Psoas muscle (tissue), 8 donors: ENCODE results near the gene FLNC. TPM values are rescaled to one million over a fixed set of nuclear protein-coding genes. Genes with fewer than 3 reads are reported as not detected.

Source experiments
- ATAC-seq, 4 donors: fragments of 200-7000 bp; cut with Tn5 transposase; one replicate each; pipeline ENCODE4 v1.9.1; 2020; ENCODE audit warnings: moderate library complexity in 3 of 4, mild to moderate bottlenecking in 2 of 4
- DNase-seq, 2 donors: peaks; one replicate each; pipeline ENCODE4 v3.0.0-alpha.2; 2020
- H3K27ac ChIP-seq: fragments of 200-600 bp; one replicate; pipeline ENCODE4 v1.8.0; 2022
- H3K27me3 ChIP-seq, 3 donors: fragments of 200-600 bp in 1 of 3; one replicate each; pipeline versions ENCODE4 v1.6.1 to v1.8.0; 2013 to 2022; ENCODE audit warnings: low read length in 2 of 3, mild to moderate bottlenecking in 2 of 3, moderate library complexity in 1 of 3; ENCODE audit not compliant: insufficient read depth in 3 of 3
- H3K36me3 ChIP-seq, 2 donors: fragments of 200-600 bp in 1 of 2; one replicate each; pipeline versions ENCODE4 v1.6.1 to v1.8.0; 2013 to 2022; ENCODE audit warnings: low read depth in 1 of 2, mild to moderate bottlenecking in 1 of 2, moderate library complexity in 1 of 2; ENCODE audit not compliant: insufficient read depth in 1 of 2
- H3K4me1 ChIP-seq: fragments of 200-600 bp; one replicate; pipeline ENCODE4 v1.8.0; 2022
- H3K4me3 ChIP-seq: fragments of 200-600 bp; one replicate; pipeline ENCODE4 v1.8.0; 2022; ENCODE audit warnings: mild to moderate bottlenecking
- H3K9me3 ChIP-seq: fragments of 200-600 bp; one replicate; pipeline ENCODE4 v1.8.0; 2022
- CTCF ChIP-seq: fragments of 200-600 bp; IDR thresholded peaks from one replicate; pipeline ENCODE4 v1.8.0; 2022; ENCODE audit warnings: antibody characterized with exemption
- WGBS, 3 donors: extraction: QIAGEN DNeasy Blood & Tissue Kit; methylation state at CpG; one replicate each; pipeline versions ENCODE4 v1.1.6 to v1.1.7; 2013; 5-methylcytosine and 5-hydroxymethylcytosine counted together
- intact Hi-C, 2 donors: fragments of 100-400 bp; cut with DNase I; formaldehyde crosslinking; loops; one replicate each; pipeline versions ENCODE4 v1.11.0 to v1.14.2; 2022
- polyA plus RNA-seq, 3 donors: library from polyadenylated mRNA; stranded (reverse); fragments of 200-250 nt; gene quantifications; one replicate each; pipeline ENCODE4 v1.2.3, GENCODE V29; 2013
- total RNA-seq, 4 donors: library from RNA; stranded (reverse); fragmentation: NEBNext Ultra II Directional in 2 of 4; extraction: Animal tissue kit (Norgen Biotek cat#: 25700) in 2 of 4; gene quantifications; one replicate each; pipeline versions ENCODE4 v1.2.1 to v1.2.4, GENCODE V29; 2021 to 2023
- donor health status: healthy with polysubstance abuse.
- donor health status: DM: no; HTN: no; CAD: no; lungs with moderate emphysema.
- donor health status: Bipolar disorder and iron deficiency.
- donor health status: healthy.
- donor health status: DM: yes; HTN: yes; CAD: no.
- donor health status: DM: no; HTN: no; CAD: no.
- donor health status: DM: no; HTN: no; CAD: no.
- donor health status: DM: yes; HTN: yes; CAD: no.

Gene FLNC
- total and polyA plus RNA-seq, 7 donors, result 1,080 to 6,311 (median 4,011) TPM

GRCh38 chr7:128904381-128905197, 74.4 kb downstream of the FLNC start:
- 38 to 42% (median 42%) methylated on average over 7 to 8 of the region's 8 CpGs for WGBS, 3 donors
- H3K4me3 ChIP-seq, result no peak overlapping the region
- no peak overlapping the region for H3K27ac ChIP-seq
- H3K9me3 ChIP-seq, result peaks cover 5% of the 10 kb centered on the region
- ATAC-seq (peak; percentile 49 to 85 (median 63)), DNase-seq (no peak)
- peaks cover 0 to 24% (median 10%) of the 10 kb centered on the region in 3 donors for H3K27me3 ChIP-seq
- intact Hi-C loops, result loop anchor here in 1 of 2 donors (2.0 kb wide), 1 partner anchor 186 kb away; no protein-coding TSS in a partner anchor
- TF ChIP-seq CTCF, result peak; percentile 66
- H3K36me3 ChIP-seq, result no peaks in the 10 kb centered on the region
- no peaks in the 10 kb centered on the region for H3K4me1 ChIP-seq

- no peak for DNase-seq
- intact Hi-C loops, result loop anchor here in 1 of 2 donors (1.0 kb wide), 1 partner anchor 185 kb away; no protein-coding TSS in a partner anchor
- H3K36me3 ChIP-seq, result no peaks in the 10 kb centered on the region
- peaks cover 0 to 39% (median 20%) of the 10 kb centered on the region in 3 donors for H3K27me3 ChIP-seq
- no peak overlapping the region for H3K27ac ChIP-seq
- WGBS, 3 donors, result 82 to 87% (median 83%) methylated on average over 5 of the region's 5 CpGs
- no peaks in the 10 kb centered on the region for H3K4me1 ChIP-seq
- no peak for TF ChIP-seq CTCF
- no peak overlapping the region for H3K4me3 ChIP-seq
- H3K9me3 ChIP-seq, result no peaks in the 10 kb centered on the region
- ATAC-seq, result no peak
These were observed 76.0 kb downstream of the FLNC start for GRCh38 chr7:128906001-128906765.

- intact Hi-C loops, result loop anchor here in 1 of 2 donors (1.0 kb wide), 1 partner anchor 184 kb away; no protein-coding TSS in a partner anchor
- no peaks in the 10 kb centered on the region for H3K36me3 ChIP-seq
- no peak for ATAC-seq
- 82 to 86% (median 84%) methylated on average over 19 of the region's 19 CpGs for WGBS, 3 donors
- no peak overlapping the region for H3K27ac ChIP-seq
- no peak for DNase-seq
- peaks cover 0 to 47% (median 20%) of the 10 kb centered on the region in 3 donors for H3K27me3 ChIP-seq
- no peaks in the 10 kb centered on the region for H3K4me1 ChIP-seq
- TF ChIP-seq CTCF, result no peak
- H3K4me3 ChIP-seq, result no peak overlapping the region
- no peaks in the 10 kb centered on the region for H3K9me3 ChIP-seq
These were observed 76.8 kb downstream of the FLNC start for GRCh38 chr7:128906766-128907559.

Other genes with a start within 250 kb of the FLNC start
- gene GARIN1A, start 158.1 kb upstream of the FLNC start, total RNA-seq, result 1 to 10 TPM in 2 of 4 donors, under 1 TPM in 2; 0.82 to 3.3 (median 1.7) TPM
- gene GARIN1A, start 158.1 kb upstream of the FLNC start, polyA plus RNA-seq, result under 1 TPM; 0.27 to 0.62 (median 0.42) TPM
- gene CALU, start 91.0 kb upstream of the FLNC start, total RNA-seq, result 100 to 1,000 TPM in 1 of 4 donors, 10 to 100 TPM in 3; 52.0 to 236 (median 80.9) TPM
- gene CALU, start 91.0 kb upstream of the FLNC start, polyA plus RNA-seq, result 100 to 1,000 TPM in 2 of 3 donors, 10 to 100 TPM in 1; 84.6 to 215 (median 141) TPM
- gene OPN1SW, start 54.6 kb upstream of the FLNC start, total RNA-seq, result not detected
- gene OPN1SW, start 54.6 kb upstream of the FLNC start, polyA plus RNA-seq, result under 1 TPM in 1 of 3 donors, not detected in 2; 0.10 TPM
- 10 to 100 TPM in 2 of 4 donors, 1 to 10 TPM in 2; 3.9 to 15.7 (median 11.7) TPM for gene CCDC136, start 38.4 kb upstream of the FLNC start, total RNA-seq
- gene CCDC136, start 38.4 kb upstream of the FLNC start, polyA plus RNA-seq, result 10 to 100 TPM; 13.4 to 24.5 (median 15.5) TPM
- 100 to 1,000 TPM; 103 to 210 (median 131) TPM for gene ATP6V1F, start 32.5 kb downstream of the FLNC start, total RNA-seq
- gene ATP6V1F, start 32.5 kb downstream of the FLNC start, polyA plus RNA-seq, result 100 to 1,000 TPM; 141 to 156 (median 143) TPM
- gene KCP, start 80.3 kb downstream of the FLNC start, total RNA-seq, result under 1 TPM; 0.08 to 0.34 (median 0.23) TPM
- gene KCP, start 80.3 kb downstream of the FLNC start, polyA plus RNA-seq, result under 1 TPM; 0.03 to 0.16 (median 0.12) TPM
- 1 to 10 TPM; 1.2 to 1.6 (median 1.3) TPM for gene IRF5, start 107.5 kb downstream of the FLNC start, total RNA-seq
- under 1 TPM; 0.44 to 0.80 (median 0.78) TPM for gene IRF5, start 107.5 kb downstream of the FLNC start, polyA plus RNA-seq
- gene TNPO3, start 224.7 kb downstream of the FLNC start, total RNA-seq, result 10 to 100 TPM; 36.0 to 40.6 (median 37.1) TPM
- 10 to 100 TPM; 22.6 to 62.1 (median 32.9) TPM for gene TNPO3, start 224.7 kb downstream of the FLNC start, polyA plus RNA-seq